T-cell (primary cell): Measurements from ENCODE around the gene DOCK9. TPM values are rescaled to one million over a fixed set of nuclear protein-coding genes. Genes with fewer than 3 reads are reported as not detected.
"Not testable (repeated sequence)": the region's sequence is repeated elsewhere in the genome, so short reads cannot be mapped to it uniquely, and the experiment has no call there.

Experiments used
- ATAC-seq, 4 experiments: fragments of 200-7000 bp in 3 of 4; fragments of 150-1000 bp in 1 of 4; cut with Tn5 transposase; replicated peaks in 1 of 4; 1 replicate in 3 of 4; 2 replicates in 1 of 4; pipeline ENCODE4 v1.10.0; 2021; ENCODE audit warnings: moderate library complexity in 3 of 4, mild to moderate bottlenecking in 2 of 4, moderate number of reproducible peaks in 1 of 4
- CTCF ChIA-PET, 2 donors: fragments of 300-600 bp; sonication (Branson Sonifier 250); formaldehyde crosslinking; loops; one replicate each; lab custom pipeline; 2022; ENCODE audit warnings: antibody characterized with exemption in 2 of 2; lab: Charles Lee
- POLR2A ChIA-PET, 2 donors: fragments of 300-600 bp; sonication (Branson Sonifier 250); formaldehyde crosslinking; loops; one replicate each; lab custom pipeline; 2022; ENCODE audit warnings: antibody characterized with exemption in 2 of 2; lab: Charles Lee
- DNase-seq, 35 experiments: peaks; one replicate each; pipeline versions ENCODE4 v3.0.0 to v3.0.0-alpha.2; 2013 to 2023
- H3K27ac ChIP-seq: one replicate; pipeline ENCODE4 v1.5.1; 2013; ENCODE audit warnings: low read length
- H3K27me3 ChIP-seq, 2 experiments: replicated peaks in 1 of 2; 1 replicate in 1 of 2; 2 replicates in 1 of 2; pipeline versions ENCODE4 v1.6.1 to v1.7.0; 2013; ENCODE audit warnings: low read length in 1 of 2, mixed read lengths in 1 of 2; ENCODE audit not compliant: control insufficient read depth in 2 of 2, insufficient read depth in 2 of 2; ENCODE audit errors: extremely low read depth in 1 of 2
- H3K36me3 ChIP-seq, 2 donors: 1 replicate in 1 of 2; 2 replicates in 1 of 2; pipeline versions ENCODE4 v1.6.1 to v1.7.0; 2013; ENCODE audit warnings: low read length in 1 of 2; ENCODE audit not compliant: control insufficient read depth in 2 of 2, insufficient read depth in 1 of 2; ENCODE audit errors: extremely low read depth in 1 of 2
- H3K4me1 ChIP-seq, 2 experiments: 1 replicate in 1 of 2; 2 replicates in 1 of 2; pipeline versions ENCODE4 v1.6.1 to v1.7.0; 2013; ENCODE audit warnings: low read length in 2 of 2, mixed read lengths in 1 of 2; ENCODE audit not compliant: insufficient read depth in 2 of 2, control insufficient read depth in 1 of 2; ENCODE audit errors: extremely low read depth in 1 of 2
- H3K4me3 ChIP-seq, 2 donors: 1 replicate in 1 of 2; 2 replicates in 1 of 2; pipeline versions ENCODE4 v1.5.1 to v1.7.0; 2013; ENCODE audit warnings: mild to moderate bottlenecking in 2 of 2, low read length in 1 of 2, moderate library complexity in 1 of 2; ENCODE audit not compliant: control insufficient read depth in 1 of 2; ENCODE audit errors: extremely low read depth in 1 of 2
- H3K9me3 ChIP-seq: 2 replicates; pipeline ENCODE4 v1.7.0; 2013
- H3K27ac Mint-ChIP-seq, 2 donors: one replicate each; pipeline ENCODE4 v1.8.0; 2020 to 2021; ENCODE audit warnings: mild to moderate bottlenecking in 2 of 2, mixed read lengths in 2 of 2
- H3K27me3 Mint-ChIP-seq, 2 donors: one replicate each; pipeline ENCODE4 v1.8.0; 2021 to 2022; ENCODE audit warnings: mixed read lengths in 2 of 2
- H3K36me3 Mint-ChIP-seq: one replicate; pipeline ENCODE4 v1.8.0; 2021; ENCODE audit warnings: mixed read lengths
- H3K4me1 Mint-ChIP-seq, 3 donors: one replicate each; pipeline ENCODE4 v1.8.0; 2020 to 2022; ENCODE audit warnings: mixed read lengths in 3 of 3, mild to moderate bottlenecking in 1 of 3
- H3K4me3 Mint-ChIP-seq, 3 donors: one replicate each; pipeline ENCODE4 v1.8.0; 2020 to 2022; ENCODE audit warnings: mild to moderate bottlenecking in 3 of 3, mixed read lengths in 3 of 3, moderate library complexity in 3 of 3
- H3K9me3 Mint-ChIP-seq, 3 donors: one replicate each; pipeline ENCODE4 v1.8.0; 2020 to 2022; ENCODE audit warnings: mixed read lengths in 3 of 3
- WGBS: methylation state at CpG from one replicate; pipeline ENCODE4 v1.1.5; 2013; ENCODE audit warnings: missing lambda C conversion rate; ENCODE audit not compliant: insufficient coverage; 5-methylcytosine and 5-hydroxymethylcytosine counted together
- total RNA-seq, 35 experiments: library from RNA in 6 of 35; stranded (reverse) in 6 of 35; fragments of 120-200 nt in 1 of 35; gene quantifications; one replicate each; pipeline versions ENCODE4 v1.2.1 to v1.2.4 and lab custom pipeline; 2013 to 2026

DOCK9 gene
- total RNA-seq, 5 donors from 2014 or later (not counting 1 experiment from before 2014, with no cell fraction given) = 96.2 to 170 (median 162) TPM

GRCh38 chr13:98755729-98756128 lies 222.1 kb downstream of the DOCK9 start:
- H3K9me3 ChIP-seq = no peaks in the 10 kb centered on the region
- 78% methylated on average over 6 of the region's 9 CpGs for WGBS
- peaks cover 11 to 39% of the 10 kb centered on the region in 2 experiments for H3K27me3 ChIP-seq
- H3K36me3 ChIP-seq = no peaks in the 10 kb centered on the region
- H3K27ac Mint-ChIP-seq = no peak overlapping the region
- peaks cover 8 to 12% (median 9%) of the 10 kb centered on the region in 3 donors for H3K9me3 Mint-ChIP-seq
- H3K36me3 Mint-ChIP-seq = no peaks in the 10 kb centered on the region
- POLR2A ChIA-PET = no interaction called here
- H3K4me3 ChIP-seq = no peak overlapping the region
- H3K27ac ChIP-seq = no peak overlapping the region
- peaks cover 0 to 5% of the 10 kb centered on the region in 2 experiments for H3K4me1 ChIP-seq
- H3K27me3 Mint-ChIP-seq = peaks cover 43 to 54% of the 10 kb centered on the region in 2 donors
- no peak overlapping the region for H3K4me3 Mint-ChIP-seq
- DNase-seq (no peak), ATAC-seq (no peak)
- H3K4me1 Mint-ChIP-seq = peaks cover 0 to 7% (median 4%) of the 10 kb centered on the region in 3 donors
- CTCF ChIA-PET = no interaction called here

- Mint-ChIP-seq H3K4me3 (no peak overlapping the region), H3K27me3 (peaks cover 49 to 59% of the 10 kb centered on the region in 2 donors), H3K36me3 (no peaks in the 10 kb centered on the region), H3K4me1 (peaks cover 0 to 7% (median 4%) of the 10 kb centered on the region in 3 donors), H3K9me3 (peaks cover 4 to 7% (median 5%) of the 10 kb centered on the region in 3 donors), H3K27ac (peak overlapping the region in 1 of 2 donors; percentile 15)
- WGBS = 82% methylated on average over 2 of the region's 2 CpGs
- H3K4me3 ChIP-seq = no peak overlapping the region
- H3K27me3 ChIP-seq = peaks cover 11 to 44% of the 10 kb centered on the region in 2 experiments
- no peak overlapping the region for H3K27ac ChIP-seq
- POLR2A ChIA-PET = interaction anchor here in 1 of 2 donors (0.5 kb wide), 1 partner anchor 22 kb away, joined by 4 read pairs; no protein-coding TSS in a partner anchor
- peaks cover 0 to 5% of the 10 kb centered on the region in 2 experiments for H3K4me1 ChIP-seq
- CTCF ChIA-PET = no interaction called here
- H3K9me3 ChIP-seq = no peaks in the 10 kb centered on the region
- DNase-seq = no peak
- H3K36me3 ChIP-seq = no peaks in the 10 kb centered on the region
- no peak for ATAC-seq
Measured at GRCh38 chr13:98755116-98755515, 222.7 kb downstream of the DOCK9 start.

GRCh38 chr13:98754468-98754867 lies 223.4 kb downstream of the DOCK9 start:
- ATAC-seq, H3K9me3 Mint-ChIP-seq, H3K36me3 ChIP-seq, H3K9me3 ChIP-seq, H3K4me1 ChIP-seq, H3K27ac ChIP-seq, H3K36me3 Mint-ChIP-seq, POLR2A ChIA-PET, H3K4me3 Mint-ChIP-seq, H3K27ac Mint-ChIP-seq, H3K4me3 ChIP-seq, CTCF ChIA-PET, H3K4me1 Mint-ChIP-seq, DNase-seq: not testable (repeated sequence)
- peaks cover 49 to 64% of the 10 kb centered on the region in 2 donors for H3K27me3 Mint-ChIP-seq
- WGBS = 100% methylated on average over 2 of the region's 4 CpGs
- H3K27me3 ChIP-seq = peaks cover 11 to 40% of the 10 kb centered on the region in 2 experiments

- peaks cover 0 to 5% of the 10 kb centered on the region in 2 experiments for H3K4me1 ChIP-seq
- DNase-seq = no peak
- ChIA-PET POLR2A (no interaction called here), CTCF (no interaction called here)
- no peaks in the 10 kb centered on the region for H3K9me3 ChIP-seq
- Mint-ChIP-seq H3K4me3 (peak within 1 kb of the TSS in 2 of 3 donors; percentile 26 to 53), H3K27me3 (peaks cover 63 to 71% of the 10 kb centered on the region in 2 donors), H3K36me3 (no peaks in the 10 kb centered on the region), H3K4me1 (peaks cover 0 to 7% (median 4%) of the 10 kb centered on the region in 3 donors), H3K27ac (peak within 1 kb of the TSS in 1 of 2 donors; percentile 5), H3K9me3 (peaks cover 2 to 7% (median 5%) of the 10 kb centered on the region in 3 donors)
- H3K27ac ChIP-seq = no peak within 1 kb of the TSS
- no peaks in the 10 kb centered on the region for H3K36me3 ChIP-seq
- ATAC-seq = peak in 1 of 4 experiments; percentile 20
- no peak within 1 kb of the TSS for H3K4me3 ChIP-seq
- 13% methylated on average over 59 of the region's 59 CpGs for WGBS
- peaks cover 11 to 42% of the 10 kb centered on the region in 2 experiments for H3K27me3 ChIP-seq
Measured at GRCh38 chr13:98752467-98753290, 225.2 kb downstream of the DOCK9 start, which contains the start of gene SLC15A1. Gene SLC15A1, minus strand, starts transcription at chr13:98752672. Its CDS starts 74 bp downstream, at chr13:98752598.

GRCh38 chr13:98751861-98752466 lies 225.9 kb downstream of the DOCK9 start:
- ATAC-seq = no peak
- H3K36me3 Mint-ChIP-seq = no peaks in the 10 kb centered on the region
- H3K4me3 Mint-ChIP-seq = peak overlapping the region in 2 of 3 donors; percentile 26 to 49

GRCh38 chr13:98751367-98751782 lies 226.5 kb downstream of the DOCK9 start:
- DNase-seq = no peak
- ChIA-PET POLR2A (no interaction called here), CTCF (no interaction called here)
- H3K9me3 Mint-ChIP-seq = peaks cover 2 to 7% (median 5%) of the 10 kb centered on the region in 3 donors
- 26% methylated on average over 7 of the region's 8 CpGs for WGBS
- Histone ChIP-seq H3K4me1 (peaks cover 0 to 5% of the 10 kb centered on the region in 2 experiments), H3K9me3 (no peaks in the 10 kb centered on the region), H3K4me3 (no peak overlapping the region), H3K27ac (no peak overlapping the region), H3K36me3 (no peaks in the 10 kb centered on the region), H3K27me3 (peaks cover 11 to 46% of the 10 kb centered on the region in 2 experiments)
- no peak for ATAC-seq
- no peak overlapping the region for H3K27ac Mint-ChIP-seq
- H3K36me3 Mint-ChIP-seq = no peaks in the 10 kb centered on the region
- H3K27me3 Mint-ChIP-seq = peaks cover 61 to 68% of the 10 kb centered on the region in 2 donors
- peaks cover 0 to 7% (median 4%) of the 10 kb centered on the region in 3 donors for H3K4me1 Mint-ChIP-seq
- H3K4me3 Mint-ChIP-seq = peak overlapping the region in 1 of 3 donors; percentile 49

More at GRCh38 chr13:98751861-98752466, 225.9 kb downstream of the DOCK9 start:
- no peaks in the 10 kb centered on the region for H3K9me3 ChIP-seq
- POLR2A ChIA-PET = no interaction called here
- CTCF ChIA-PET = no interaction called here
- peaks cover 64 to 72% of the 10 kb centered on the region in 2 donors for H3K27me3 Mint-ChIP-seq
- no peak overlapping the region for H3K27ac ChIP-seq
- H3K4me1 ChIP-seq = peaks cover 0 to 5% of the 10 kb centered on the region in 2 experiments
- no peak overlapping the region for H3K27ac Mint-ChIP-seq
- no peak for DNase-seq
- 8% methylated on average over 35 of the region's 36 CpGs for WGBS
- peaks cover 2 to 7% (median 5%) of the 10 kb centered on the region in 3 donors for H3K9me3 Mint-ChIP-seq
- peaks cover 11 to 42% of the 10 kb centered on the region in 2 experiments for H3K27me3 ChIP-seq
- H3K4me1 Mint-ChIP-seq = peaks cover 0 to 7% (median 4%) of the 10 kb centered on the region in 3 donors
- no peak overlapping the region for H3K4me3 ChIP-seq
- no peaks in the 10 kb centered on the region for H3K36me3 ChIP-seq
